Measurements from ENCODE around the gene TSC22D1.
"Not testable (repeated sequence)": the region's sequence is repeated elsewhere in the genome, so short reads cannot be mapped to it uniquely, and the experiment has no call there.

Gene TSC22D1

GRCh38 chr13:44537248-44537647 lies 38.9 kb downstream of the TSC22D1 start:
- no peak for DNase-seq (ENCODE audit: low read depth, low spot score)
- no peaks in the 10 kb centered on the region for H3K36me3 ChIP-seq (ENCODE audit: insufficient read depth, low read length)
- H3K9me3 ChIP-seq (ENCODE audit: low read depth, low read length), result no peaks in the 10 kb centered on the region
- H3K9ac ChIP-seq (ENCODE audit: insufficient read length), result no peak overlapping the region
- no peak overlapping the region for H3K27ac ChIP-seq
- no peak overlapping the region for H3K4me3 ChIP-seq
- TF ChIP-seq EZH2 (IDR thresholded peaks at IDR 0.05), result no peak
- TF ChIP-seq POLR2AphosphoS5 (IDR thresholded peaks at IDR 0.05; ENCODE audit: borderline replicate concordance, low read depth, low read length), result no peak
- no peak for TF ChIP-seq FOXP2 (optimal IDR thresholded peaks at IDR 0.05; ENCODE audit: control extremely low read depth, extremely low read length, insufficient read depth)

- Histone ChIP-seq H3K9me3 (ENCODE audit: low read depth, low read length) (no peaks in the 10 kb centered on the region), H3K36me3 (ENCODE audit: insufficient read depth, low read length) (no peaks in the 10 kb centered on the region), H3K4me3 (no peak overlapping the region), H3K27ac (peak overlapping the region; percentile 55; the same call in 1 of the 2 replicates), H3K9ac (ENCODE audit: insufficient read length) (no peak overlapping the region)
- TF ChIP-seq POLR2AphosphoS5 (IDR thresholded peaks at IDR 0.05; ENCODE audit: borderline replicate concordance, low read depth, low read length) (no peak), FOXP2 (optimal IDR thresholded peaks at IDR 0.05; ENCODE audit: control extremely low read depth, extremely low read length, insufficient read depth) (no peak), EZH2 (IDR thresholded peaks at IDR 0.05) (no peak)
- no peak for DNase-seq (ENCODE audit: low read depth, low spot score)
Measured at GRCh38 chr13:44523146-44524015, 52.7 kb downstream of the TSC22D1 start.

- no peak overlapping the region for H3K27ac ChIP-seq
- DNase-seq (ENCODE audit: low read depth, low spot score), result no peak
- TF ChIP-seq POLR2AphosphoS5 (IDR thresholded peaks at IDR 0.05; ENCODE audit: borderline replicate concordance, low read depth, low read length) (no peak), EZH2 (IDR thresholded peaks at IDR 0.05) (no peak), FOXP2 (optimal IDR thresholded peaks at IDR 0.05; ENCODE audit: control extremely low read depth, extremely low read length, insufficient read depth) (no peak)
- H3K36me3 ChIP-seq (ENCODE audit: insufficient read depth, low read length), result no peaks in the 10 kb centered on the region
- H3K4me3 ChIP-seq, result no peak overlapping the region
- no peak overlapping the region for H3K9ac ChIP-seq (ENCODE audit: insufficient read length)
- no peaks in the 10 kb centered on the region for H3K9me3 ChIP-seq (ENCODE audit: low read depth, low read length)
Measured at GRCh38 chr13:44519642-44520041, 56.5 kb downstream of the TSC22D1 start.

GRCh38 chr13:44516771-44517170 lies 59.4 kb downstream of the TSC22D1 start:
- H3K27ac ChIP-seq, result no peak overlapping the region
- no peak overlapping the region for H3K4me3 ChIP-seq
- no peaks in the 10 kb centered on the region for H3K9me3 ChIP-seq (ENCODE audit: low read depth, low read length)
- TF ChIP-seq POLR2AphosphoS5 (IDR thresholded peaks at IDR 0.05; ENCODE audit: borderline replicate concordance, low read depth, low read length) (no peak), FOXP2 (optimal IDR thresholded peaks at IDR 0.05; ENCODE audit: control extremely low read depth, extremely low read length, insufficient read depth) (no peak)
- no peak for DNase-seq (ENCODE audit: low read depth, low spot score)
- H3K9ac ChIP-seq (ENCODE audit: insufficient read length), result no peak overlapping the region
- no peaks in the 10 kb centered on the region; the same call in 1 of the 2 replicates for H3K36me3 ChIP-seq (ENCODE audit: insufficient read depth, low read length)

GRCh38 chr13:44514278-44514677 lies 61.9 kb downstream of the TSC22D1 start:
- Histone ChIP-seq H3K36me3 (ENCODE audit: insufficient read depth, low read length) (no peaks in the 10 kb centered on the region; the same call in 1 of the 2 replicates), H3K27ac (no peak overlapping the region), H3K4me3 (no peak overlapping the region), H3K9ac (ENCODE audit: insufficient read length) (no peak overlapping the region), H3K9me3 (ENCODE audit: low read depth, low read length) (no peaks in the 10 kb centered on the region)
- no peak for DNase-seq (ENCODE audit: low read depth, low spot score)
- TF ChIP-seq FOXP2 (optimal IDR thresholded peaks at IDR 0.05; ENCODE audit: control extremely low read depth, extremely low read length, insufficient read depth) (no peak), EZH2 (IDR thresholded peaks at IDR 0.05) (no peak), POLR2AphosphoS5 (IDR thresholded peaks at IDR 0.05; ENCODE audit: borderline replicate concordance, low read depth, low read length) (no peak)

GRCh38 chr13:44509853-44510252 lies 66.3 kb downstream of the TSC22D1 start:
- DNase-seq (ENCODE audit: low read depth, low spot score); H3K27ac ChIP-seq; H3K36me3 ChIP-seq (ENCODE audit: insufficient read depth, low read length); H3K4me3 ChIP-seq; H3K9me3 ChIP-seq (ENCODE audit: low read depth, low read length); H3K9ac ChIP-seq (ENCODE audit: insufficient read length): not testable (repeated sequence)

- TF ChIP-seq FOXP2 (optimal IDR thresholded peaks at IDR 0.05; ENCODE audit: control extremely low read depth, extremely low read length, insufficient read depth) (no peak), EZH2 (IDR thresholded peaks at IDR 0.05) (no peak), POLR2AphosphoS5 (IDR thresholded peaks at IDR 0.05; ENCODE audit: borderline replicate concordance, low read depth, low read length) (no peak)
- Histone ChIP-seq H3K27ac (no peak overlapping the region), H3K9me3 (ENCODE audit: low read depth, low read length) (no peaks in the 10 kb centered on the region), H3K4me3 (no peak overlapping the region), H3K36me3 (ENCODE audit: insufficient read depth, low read length) (no peaks in the 10 kb centered on the region), H3K9ac (ENCODE audit: insufficient read length) (no peak overlapping the region)
- DNase-seq (ENCODE audit: low read depth, low spot score), result no peak
Measured at GRCh38 chr13:44508562-44509077, 67.5 kb downstream of the TSC22D1 start.

- Histone ChIP-seq H3K27ac (no peak overlapping the region), H3K9ac (ENCODE audit: insufficient read length) (no peak overlapping the region), H3K9me3 (ENCODE audit: low read depth, low read length) (no peaks in the 10 kb centered on the region), H3K36me3 (ENCODE audit: insufficient read depth, low read length) (no peaks in the 10 kb centered on the region), H3K4me3 (no peak overlapping the region)
- no peak for DNase-seq (ENCODE audit: low read depth, low spot score)
- TF ChIP-seq EZH2 (IDR thresholded peaks at IDR 0.05) (no peak), FOXP2 (optimal IDR thresholded peaks at IDR 0.05; ENCODE audit: control extremely low read depth, extremely low read length, insufficient read depth) (no peak), POLR2AphosphoS5 (IDR thresholded peaks at IDR 0.05; ENCODE audit: borderline replicate concordance, low read depth, low read length) (no peak)
Measured at GRCh38 chr13:44507639-44508038, 68.5 kb downstream of the TSC22D1 start.
